K562 (cell line): Measurements from ENCODE around the gene RPS2. TPM values are rescaled to one million over a fixed set of nuclear protein-coding genes. Genes with fewer than 3 reads are reported as not detected.

Source experiments
- ARID3A ChIP-seq: IDR thresholded peaks from 2 replicates; pipeline ENCODE4 v1.6.1; 2012; ENCODE audit warnings: low read depth, low read length, improper control_type of control experiment, borderline replicate concordance
- ETV6 ChIP-seq, 3 experiments: fragments of 150-350 bp in 1 of 3; sonication (generic) in 1 of 3; formaldehyde crosslinking in 1 of 3; IDR thresholded peaks; 2 replicates each; pipeline versions ENCODE4 v1.6.1 to v1.8.0; 2014 to 2022; ENCODE audit warnings: borderline replicate concordance in 2 of 3, low read depth in 2 of 3, antibody characterized with exemption in 1 of 3, low read length in 1 of 3, mild to moderate bottlenecking in 1 of 3, missing genetic modification reagents in 1 of 3
- POLR2A ChIP-seq: fragments of 450-650 bp; conservative IDR thresholded peaks from 2 replicates; pipeline ENCODE4 v1.6.1; 2016
- TEAD2 ChIP-seq: fragments of 450-650 bp; IDR thresholded peaks from 2 replicates; pipeline ENCODE4 v1.6.1; 2016; ENCODE audit warnings: missing genetic modification characterization, control low read depth, missing compliant biosample characterization
- polyA plus RNA-seq, 8 experiments: library from polyadenylated mRNA; depleted of rRNA in 4 of 8; stranded (reverse) in 5 of 8; unstranded in 3 of 8; fragments of >200 nt; fragmentation: Nextera tagmentation in 2 of 8; fragmentation: Illumina TruSeq in 1 of 8; extraction: Ambion mirVana in 2 of 8; extraction: Trizol in 1 of 8; gene quantifications; 2 replicates each; pipeline versions ENCODE4 v1.2.1 to v1.2.3, GENCODE V29; 2011 to 2014; ENCODE audit warnings: inconsistent platforms in 1 of 8, missing spikeins in 1 of 8
- total RNA-seq, 7 experiments: library from RNA; depleted of rRNA in 6 of 7; stranded (reverse); fragments of >200 nt in 6 of 7; fragmentation: Illumina TruSeq in 2 of 7; extraction: Trizol in 2 of 7; gene quantifications; 2 replicates each; pipeline versions ENCODE4 v1.2.1 to v1.2.3, GENCODE V29; 2011 to 2021; ENCODE audit warnings: low replicate concordance in 1 of 7
- TF ChIP-seq, protein P1 (sequence below): fragments of 450-650 bp; IDR thresholded peaks from 2 replicates; pipeline ENCODE4 v1.6.1; 2016; ENCODE audit warnings: mild to moderate bottlenecking, moderate library complexity
- TF ChIP-seq, protein P2 (sequence below): sonication (generic); formaldehyde crosslinking; IDR thresholded peaks from 2 replicates; pipeline ENCODE4 v1.8.1; 2023; ENCODE audit warnings: mild to moderate bottlenecking, missing genetic modification reagents
- TF ChIP-seq, protein P3 (sequence below): fragments of 450-650 bp; IDR thresholded peaks from 2 replicates; pipeline ENCODE4 v1.6.1; 2018; ENCODE audit warnings: mild to moderate bottlenecking, low read depth; ENCODE audit not compliant: partially characterized antibody

The RPS2 gene
- total and polyA plus RNA-seq, 9 of the 15 experiments (the other 6 are each of a cell fraction or from before 2014, with no cell fraction given) = 834 to 4,794 (median 3,793) TPM

DNA sequence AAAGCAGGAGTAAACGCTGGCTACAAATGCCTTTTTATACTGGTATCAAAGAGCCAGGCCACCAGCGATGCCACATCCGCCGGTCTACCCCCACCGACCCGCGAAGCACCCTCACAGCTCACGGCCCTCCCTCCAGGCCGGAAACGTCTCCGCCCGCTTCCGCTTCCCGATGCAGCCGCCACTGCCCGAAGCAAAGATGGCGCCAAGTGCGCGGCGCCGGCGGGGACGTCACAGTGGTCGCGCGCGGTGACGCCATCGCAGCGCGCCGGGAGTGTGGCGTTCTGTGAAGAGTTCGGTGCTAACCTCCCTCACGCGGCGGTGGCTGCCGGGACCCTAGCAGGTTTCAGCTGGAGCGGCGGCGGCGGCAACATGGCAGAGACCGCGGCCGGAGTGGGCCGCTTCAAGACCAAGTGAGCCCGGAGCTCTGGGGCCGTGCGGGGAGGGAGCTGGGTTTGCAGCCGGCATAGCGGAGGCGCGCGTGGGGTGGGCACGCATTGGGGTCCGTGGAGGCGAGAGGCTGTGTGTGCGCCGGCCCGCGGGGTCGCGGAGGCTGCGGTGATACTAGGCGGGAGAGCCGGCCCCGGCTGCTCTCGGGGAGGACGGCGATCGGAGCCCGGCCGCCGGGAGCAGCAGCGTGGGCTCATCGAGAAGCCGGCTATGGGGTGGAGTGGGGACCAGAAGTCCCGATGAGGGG is 7.3 kb upstream of the RPS2 start, which contains the start of gene TBL3 (continued):
- TF ChIP-seq, protein P1, sequence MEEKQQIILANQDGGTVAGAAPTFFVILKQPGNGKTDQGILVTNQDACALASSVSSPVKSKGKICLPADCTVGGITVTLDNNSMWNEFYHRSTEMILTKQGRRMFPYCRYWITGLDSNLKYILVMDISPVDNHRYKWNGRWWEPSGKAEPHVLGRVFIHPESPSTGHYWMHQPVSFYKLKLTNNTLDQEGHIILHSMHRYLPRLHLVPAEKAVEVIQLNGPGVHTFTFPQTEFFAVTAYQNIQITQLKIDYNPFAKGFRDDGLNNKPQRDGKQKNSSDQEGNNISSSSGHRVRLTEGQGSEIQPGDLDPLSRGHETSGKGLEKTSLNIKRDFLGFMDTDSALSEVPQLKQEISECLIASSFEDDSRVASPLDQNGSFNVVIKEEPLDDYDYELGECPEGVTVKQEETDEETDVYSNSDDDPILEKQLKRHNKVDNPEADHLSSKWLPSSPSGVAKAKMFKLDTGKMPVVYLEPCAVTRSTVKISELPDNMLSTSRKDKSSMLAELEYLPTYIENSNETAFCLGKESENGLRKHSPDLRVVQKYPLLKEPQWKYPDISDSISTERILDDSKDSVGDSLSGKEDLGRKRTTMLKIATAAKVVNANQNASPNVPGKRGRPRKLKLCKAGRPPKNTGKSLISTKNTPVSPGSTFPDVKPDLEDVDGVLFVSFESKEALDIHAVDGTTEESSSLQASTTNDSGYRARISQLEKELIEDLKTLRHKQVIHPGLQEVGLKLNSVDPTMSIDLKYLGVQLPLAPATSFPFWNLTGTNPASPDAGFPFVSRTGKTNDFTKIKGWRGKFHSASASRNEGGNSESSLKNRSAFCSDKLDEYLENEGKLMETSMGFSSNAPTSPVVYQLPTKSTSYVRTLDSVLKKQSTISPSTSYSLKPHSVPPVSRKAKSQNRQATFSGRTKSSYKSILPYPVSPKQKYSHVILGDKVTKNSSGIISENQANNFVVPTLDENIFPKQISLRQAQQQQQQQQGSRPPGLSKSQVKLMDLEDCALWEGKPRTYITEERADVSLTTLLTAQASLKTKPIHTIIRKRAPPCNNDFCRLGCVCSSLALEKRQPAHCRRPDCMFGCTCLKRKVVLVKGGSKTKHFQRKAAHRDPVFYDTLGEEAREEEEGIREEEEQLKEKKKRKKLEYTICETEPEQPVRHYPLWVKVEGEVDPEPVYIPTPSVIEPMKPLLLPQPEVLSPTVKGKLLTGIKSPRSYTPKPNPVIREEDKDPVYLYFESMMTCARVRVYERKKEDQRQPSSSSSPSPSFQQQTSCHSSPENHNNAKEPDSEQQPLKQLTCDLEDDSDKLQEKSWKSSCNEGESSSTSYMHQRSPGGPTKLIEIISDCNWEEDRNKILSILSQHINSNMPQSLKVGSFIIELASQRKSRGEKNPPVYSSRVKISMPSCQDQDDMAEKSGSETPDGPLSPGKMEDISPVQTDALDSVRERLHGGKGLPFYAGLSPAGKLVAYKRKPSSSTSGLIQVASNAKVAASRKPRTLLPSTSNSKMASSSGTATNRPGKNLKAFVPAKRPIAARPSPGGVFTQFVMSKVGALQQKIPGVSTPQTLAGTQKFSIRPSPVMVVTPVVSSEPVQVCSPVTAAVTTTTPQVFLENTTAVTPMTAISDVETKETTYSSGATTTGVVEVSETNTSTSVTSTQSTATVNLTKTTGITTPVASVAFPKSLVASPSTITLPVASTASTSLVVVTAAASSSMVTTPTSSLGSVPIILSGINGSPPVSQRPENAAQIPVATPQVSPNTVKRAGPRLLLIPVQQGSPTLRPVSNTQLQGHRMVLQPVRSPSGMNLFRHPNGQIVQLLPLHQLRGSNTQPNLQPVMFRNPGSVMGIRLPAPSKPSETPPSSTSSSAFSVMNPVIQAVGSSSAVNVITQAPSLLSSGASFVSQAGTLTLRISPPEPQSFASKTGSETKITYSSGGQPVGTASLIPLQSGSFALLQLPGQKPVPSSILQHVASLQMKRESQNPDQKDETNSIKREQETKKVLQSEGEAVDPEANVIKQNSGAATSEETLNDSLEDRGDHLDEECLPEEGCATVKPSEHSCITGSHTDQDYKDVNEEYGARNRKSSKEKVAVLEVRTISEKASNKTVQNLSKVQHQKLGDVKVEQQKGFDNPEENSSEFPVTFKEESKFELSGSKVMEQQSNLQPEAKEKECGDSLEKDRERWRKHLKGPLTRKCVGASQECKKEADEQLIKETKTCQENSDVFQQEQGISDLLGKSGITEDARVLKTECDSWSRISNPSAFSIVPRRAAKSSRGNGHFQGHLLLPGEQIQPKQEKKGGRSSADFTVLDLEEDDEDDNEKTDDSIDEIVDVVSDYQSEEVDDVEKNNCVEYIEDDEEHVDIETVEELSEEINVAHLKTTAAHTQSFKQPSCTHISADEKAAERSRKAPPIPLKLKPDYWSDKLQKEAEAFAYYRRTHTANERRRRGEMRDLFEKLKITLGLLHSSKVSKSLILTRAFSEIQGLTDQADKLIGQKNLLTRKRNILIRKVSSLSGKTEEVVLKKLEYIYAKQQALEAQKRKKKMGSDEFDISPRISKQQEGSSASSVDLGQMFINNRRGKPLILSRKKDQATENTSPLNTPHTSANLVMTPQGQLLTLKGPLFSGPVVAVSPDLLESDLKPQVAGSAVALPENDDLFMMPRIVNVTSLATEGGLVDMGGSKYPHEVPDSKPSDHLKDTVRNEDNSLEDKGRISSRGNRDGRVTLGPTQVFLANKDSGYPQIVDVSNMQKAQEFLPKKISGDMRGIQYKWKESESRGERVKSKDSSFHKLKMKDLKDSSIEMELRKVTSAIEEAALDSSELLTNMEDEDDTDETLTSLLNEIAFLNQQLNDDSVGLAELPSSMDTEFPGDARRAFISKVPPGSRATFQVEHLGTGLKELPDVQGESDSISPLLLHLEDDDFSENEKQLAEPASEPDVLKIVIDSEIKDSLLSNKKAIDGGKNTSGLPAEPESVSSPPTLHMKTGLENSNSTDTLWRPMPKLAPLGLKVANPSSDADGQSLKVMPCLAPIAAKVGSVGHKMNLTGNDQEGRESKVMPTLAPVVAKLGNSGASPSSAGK = peak; percentile 48; the same call in 1 of the 2 replicates
- TF ChIP-seq, protein P2, sequence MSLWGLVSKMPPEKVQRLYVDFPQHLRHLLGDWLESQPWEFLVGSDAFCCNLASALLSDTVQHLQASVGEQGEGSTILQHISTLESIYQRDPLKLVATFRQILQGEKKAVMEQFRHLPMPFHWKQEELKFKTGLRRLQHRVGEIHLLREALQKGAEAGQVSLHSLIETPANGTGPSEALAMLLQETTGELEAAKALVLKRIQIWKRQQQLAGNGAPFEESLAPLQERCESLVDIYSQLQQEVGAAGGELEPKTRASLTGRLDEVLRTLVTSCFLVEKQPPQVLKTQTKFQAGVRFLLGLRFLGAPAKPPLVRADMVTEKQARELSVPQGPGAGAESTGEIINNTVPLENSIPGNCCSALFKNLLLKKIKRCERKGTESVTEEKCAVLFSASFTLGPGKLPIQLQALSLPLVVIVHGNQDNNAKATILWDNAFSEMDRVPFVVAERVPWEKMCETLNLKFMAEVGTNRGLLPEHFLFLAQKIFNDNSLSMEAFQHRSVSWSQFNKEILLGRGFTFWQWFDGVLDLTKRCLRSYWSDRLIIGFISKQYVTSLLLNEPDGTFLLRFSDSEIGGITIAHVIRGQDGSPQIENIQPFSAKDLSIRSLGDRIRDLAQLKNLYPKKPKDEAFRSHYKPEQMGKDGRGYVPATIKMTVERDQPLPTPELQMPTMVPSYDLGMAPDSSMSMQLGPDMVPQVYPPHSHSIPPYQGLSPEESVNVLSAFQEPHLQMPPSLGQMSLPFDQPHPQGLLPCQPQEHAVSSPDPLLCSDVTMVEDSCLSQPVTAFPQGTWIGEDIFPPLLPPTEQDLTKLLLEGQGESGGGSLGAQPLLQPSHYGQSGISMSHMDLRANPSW (CRISPR knock-in tag) = no peak; the same call in 1 of the 2 replicates
- TF ChIP-seq TEAD2 (tag) (no peak), ARID3A (no peak), POLR2A (peak; percentile 87), ETV6 (IDR thresholded peaks at IDR 0.05; ENCODE audit: borderline replicate concordance in 1 of 2, low read depth in 2 of 2, low read length in 1 of 2) (peak in 1 of 2 experiments; percentile 35; a peak in 1 of 4 replicates), ETV6 (CRISPR knock-in tag; IDR thresholded peaks at IDR 0.05; ENCODE audit: borderline replicate concordance) (0 out of 2 replicates have a peak, but pooled peaks have one; percentile 28)
- TF ChIP-seq, protein P3, sequence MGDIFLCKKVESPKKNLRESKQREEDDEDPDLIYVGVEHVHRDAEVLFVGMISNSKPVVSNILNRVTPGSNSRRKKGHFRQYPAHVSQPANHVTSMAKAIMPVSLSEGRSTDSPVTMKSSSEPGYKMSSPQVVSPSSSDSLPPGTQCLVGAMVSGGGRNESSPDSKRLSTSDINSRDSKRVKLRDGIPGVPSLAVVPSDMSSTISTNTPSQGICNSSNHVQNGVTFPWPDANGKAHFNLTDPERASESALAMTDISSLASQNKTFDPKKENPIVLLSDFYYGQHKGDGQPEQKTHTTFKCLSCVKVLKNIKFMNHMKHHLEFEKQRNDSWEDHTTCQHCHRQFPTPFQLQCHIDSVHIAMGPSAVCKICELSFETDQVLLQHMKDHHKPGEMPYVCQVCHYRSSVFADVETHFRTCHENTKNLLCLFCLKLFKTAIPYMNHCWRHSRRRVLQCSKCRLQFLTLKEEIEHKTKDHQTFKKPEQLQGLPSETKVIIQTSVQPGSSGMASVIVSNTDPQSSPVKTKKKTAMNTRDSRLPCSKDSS = no peak
